ENCODE data around the gene MAGI2. TPM values are rescaled to one million over a fixed set of nuclear protein-coding genes. Genes with fewer than 3 reads are reported as not detected.

The MAGI2 gene
- total and polyA plus RNA-seq, 2 donors (not counting 3 experiments of a cell fraction or from before 2014, with no cell fraction given), result 0.28 to 6.0 TPM

GRCh38 chr7:78383096-78383880, 1070.2 kb downstream of the MAGI2 start:
- TF ChIP-seq JUN (IDR thresholded peaks at IDR 0.05; ENCODE audit: borderline replicate concordance, insufficient read depth, insufficient read length, low read depth), result no peak
- no peak for TF ChIP-seq POLR2A (IDR thresholded peaks at IDR 0.05; ENCODE audit: low read depth, low read length)
- TF ChIP-seq MYC (IDR thresholded peaks at IDR 0.05; ENCODE audit: low read depth, low read length), result no peak
- no peak for TF ChIP-seq MAX (IDR thresholded peaks at IDR 0.05; ENCODE audit: insufficient read depth, insufficient read length)
- no peak for TF ChIP-seq CTCF (IDR thresholded peaks at IDR 0.05; ENCODE audit: extremely low read depth in 1 of 2, insufficient read depth in 1 of 2, low read depth in 1 of 2, low read length in 2 of 2)
- TF ChIP-seq EZH2 (IDR thresholded peaks at IDR 0.05; ENCODE audit: borderline replicate concordance, low read depth, low read length, severe bottlenecking), result no peak
- no peak for TF ChIP-seq FOS (IDR thresholded peaks at IDR 0.05; ENCODE audit: borderline replicate concordance, insufficient read depth, low read length)
- no peak for TF ChIP-seq GATA2 (IDR thresholded peaks at IDR 0.05; ENCODE audit: insufficient read depth, insufficient read length, low read depth, low read length)
- no peak for TF ChIP-seq POLR2AphosphoS5 (IDR thresholded peaks at IDR 0.05; ENCODE audit: insufficient read depth, low read depth, low read length)
- ChIA-PET POLR2A (no interaction called here), CTCF (no interaction called here)
- Histone ChIP-seq H3K9me3 (replicated peaks; ENCODE audit: control insufficient read depth, insufficient read depth, low read length) (no peaks in the 10 kb centered on the region), H3K36me3 (ENCODE audit: control insufficient read depth in 2 of 2, extremely low read depth in 1 of 2, insufficient read depth in 2 of 2, low read length in 2 of 2) (no peaks in the 10 kb centered on the region), H3K27me3 (ENCODE audit: control insufficient read depth in 2 of 2, insufficient read depth in 2 of 2, low read length in 2 of 2) (no peaks in the 10 kb centered on the region), H2AFZ (ENCODE audit: low read depth, low read length) (no peak overlapping the region), H3K9me1 (replicated peaks; ENCODE audit: control insufficient read depth, extremely low read depth, insufficient read depth, low read length) (no peaks in the 10 kb centered on the region), H3K27ac (ENCODE audit: insufficient read depth, low read depth, low read length) (no peak overlapping the region), H4K20me1 (replicated peaks; ENCODE audit: control insufficient read depth, extremely low read depth, insufficient read depth, low read length) (no peaks in the 10 kb centered on the region), H3K79me2 (ENCODE audit: control insufficient read depth, insufficient read depth, low read length) (no peaks in the 10 kb centered on the region), H3K4me3 (replicated peaks in 1 of 3; ENCODE audit: insufficient read depth in 1 of 3, low read depth in 1 of 3, low read length in 3 of 3) (no peak overlapping the region), H3K4me2 (ENCODE audit: insufficient read depth, low read length) (no peak overlapping the region), H3K4me1 (ENCODE audit: control insufficient read depth, extremely low read depth, insufficient read depth, low read length) (no peaks in the 10 kb centered on the region), H3K9ac (replicated peaks; ENCODE audit: extremely low read depth, insufficient read depth, low read length) (no peak overlapping the region)
- no TSS peak for BruUV-seq (replicated peaks)
- no peak for DNase-seq (ENCODE audit: low read depth, low spot score)
- FAIRE-seq, result no peak
- intact Hi-C loops (cut with micrococcal nuclease), result no loop called here
- dilution Hi-C loops (cut with MboI; ENCODE audit: extremely low pct_ligation_motif_present, low sequenced_read_pairs), result no loop called here
